Ovary (tissue), 9 donors: Measurements from ENCODE around the gene MYOM3. TPM values are rescaled to one million over a fixed set of nuclear protein-coding genes. Genes with fewer than 3 reads are reported as not detected.

Experiments used
- DNase-seq, 5 donors: peaks; one replicate each; pipeline ENCODE4 v3.0.0-alpha.2; 2019 to 2020
- H3K27ac ChIP-seq, 2 donors: fragments of 200-600 bp; one replicate each; pipeline versions ENCODE4 v1.5.1 to v1.8.0; 2019 to 2022
- H3K27me3 ChIP-seq: fragments of 200-600 bp; one replicate; pipeline ENCODE4 v1.8.0; 2022
- H3K36me3 ChIP-seq: fragments of 200-600 bp; sonication (generic); one replicate; pipeline ENCODE4 v1.5.1; 2019
- H3K4me1 ChIP-seq: one replicate; pipeline ENCODE4 v1.8.1; 2013; ENCODE audit warnings: mild to moderate bottlenecking, moderate library complexity; ENCODE audit not compliant: insufficient read depth
- H3K4me3 ChIP-seq: fragments of 200-600 bp; sonication (generic); one replicate; pipeline ENCODE4 v1.5.1; 2017
- H3K9me3 ChIP-seq, 2 donors: fragments of 200-600 bp in 1 of 2; sonication (generic) in 1 of 2; one replicate each; pipeline versions ENCODE4 v1.5.1 to v1.8.1; 2013 to 2019; ENCODE audit warnings: mild to moderate bottlenecking in 1 of 2, moderate library complexity in 1 of 2
- CTCF ChIP-seq, 3 donors: fragments of 450-650 bp in 2 of 3; fragments of 200-600 bp in 1 of 3; IDR thresholded peaks; one replicate each; pipeline versions ENCODE4 v1.5.1 to v1.8.0; 2016 to 2022; ENCODE audit warnings: antibody characterized with exemption in 3 of 3, mild to moderate bottlenecking in 1 of 3
- EP300 ChIP-seq: sonication (generic); formaldehyde crosslinking; IDR thresholded peaks from one replicate; pipeline ENCODE4 v1.6.1; 2017; ENCODE audit warnings: antibody characterized with exemption
- POLR2A ChIP-seq: fragments of 450-650 bp; IDR thresholded peaks from one replicate; pipeline ENCODE4 v1.6.1; 2017; ENCODE audit warnings: antibody characterized with exemption, mild to moderate bottlenecking, moderate library complexity
- WGBS, 3 donors: extraction: QIAGEN DNeasy Blood & Tissue Kit in 1 of 3; methylation state at CpG; one replicate each; pipeline versions ENCODE4 v1.1.5 to v1.1.7; 2013 to 2017; 5-methylcytosine and 5-hydroxymethylcytosine counted together
- intact Hi-C, 4 donors: fragments of 100-400 bp; cut with DNase I; formaldehyde crosslinking; loops; one replicate each; pipeline versions ENCODE4 v1.11.0 to v1.15.1; 2022 to 2023
- polyA plus RNA-seq, 2 donors: library from polyadenylated mRNA; stranded (reverse); fragments of 200-250 nt in 1 of 2; fragments of 350-450 nt in 1 of 2; fragmentation: Illumina TruSeq in 1 of 2; extraction: RNeasy Lipid Tissue Mini Kit (QIAGEN cat#74804) in 1 of 2; gene quantifications; one replicate each; pipeline ENCODE4 v1.2.3, GENCODE V29; 2013 to 2014
- total RNA-seq, 7 donors: library from RNA; depleted of rRNA in 2 of 7; stranded (reverse); fragments of >200 nt in 2 of 7; fragmentation: NEBNext Ultra II Directional in 3 of 7; extraction: Animal tissue kit (Norgen Biotek cat#: 25700) in 3 of 7; gene quantifications; one replicate each; pipeline versions ENCODE4 v1.1.0 to v1.2.4, GENCODE V29; 2016 to 2023
- donor health status: DM: no; HTN: no; CAD: no; lungs with moderate emphysema.
- donor health status: DM: no; HTN: no; CAD: no.
- donor health status: Bipolar disorder and iron deficiency.
- donor health status: DM: yes; HTN: yes; CAD: no.
- donor health status: DM: no; HTN: no; CAD: no.
- donor health status: DM: yes; HTN: yes; CAD: no.

The MYOM3 gene
- total and polyA plus RNA-seq, 9 donors: 0.08 to 1.2 (median 0.27) TPM

- intact Hi-C loops: no loop called here
- WGBS, 3 donors: 57 to 91% (median 87%) methylated on average over 2 of the region's 2 CpGs
Measured at GRCh38 chr1:24124980-24125379, 13.0 kb upstream of the MYOM3 start.

DNA sequence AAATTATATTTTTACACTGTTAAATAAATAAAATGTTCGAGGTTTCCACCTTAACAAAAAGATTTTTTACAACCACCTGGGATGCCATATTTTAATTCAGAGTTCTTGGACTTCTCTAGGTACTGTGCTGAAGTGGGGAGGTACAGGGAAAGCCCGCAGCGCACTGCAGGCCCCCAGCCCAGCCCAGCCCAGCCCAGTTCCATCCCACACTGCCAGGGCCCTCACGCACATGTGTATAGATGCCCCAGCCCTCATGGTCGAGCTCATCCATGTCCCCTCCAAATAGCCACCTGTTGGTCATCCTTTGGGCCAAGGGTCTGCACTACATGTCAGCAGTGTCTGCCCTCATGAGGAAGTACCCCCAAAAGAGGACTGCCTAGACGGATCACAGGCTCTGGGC, 11.7 kb upstream of the MYOM3 start:
- TF ChIP-seq CTCF (IDR thresholded peaks at IDR 0.05) (no peak), POLR2A (no peak), EP300 (no peak)
- no peaks in the 10 kb centered on the region for H3K36me3 ChIP-seq
- 79 to 93% (median 91%) methylated on average over 6 of the region's 6 CpGs for WGBS, 3 donors
- H3K27me3 ChIP-seq: no peaks in the 10 kb centered on the region
- intact Hi-C loops: no loop called here
- no peaks in the 10 kb centered on the region for H3K9me3 ChIP-seq
- no peak overlapping the region for H3K27ac ChIP-seq
- no peak for DNase-seq
- no peaks in the 10 kb centered on the region for H3K4me1 ChIP-seq
- no peak overlapping the region for H3K4me3 ChIP-seq

More at GRCh38 chr1:24124980-24125379, 13.0 kb upstream of the MYOM3 start:
- Histone ChIP-seq H3K4me3 (no peak overlapping the region), H3K4me1 (no peaks in the 10 kb centered on the region), H3K36me3 (no peaks in the 10 kb centered on the region), H3K9me3 (no peaks in the 10 kb centered on the region), H3K27me3 (no peaks in the 10 kb centered on the region), H3K27ac (no peak overlapping the region)
- TF ChIP-seq EP300: no peak
- no peak for DNase-seq

DNA sequence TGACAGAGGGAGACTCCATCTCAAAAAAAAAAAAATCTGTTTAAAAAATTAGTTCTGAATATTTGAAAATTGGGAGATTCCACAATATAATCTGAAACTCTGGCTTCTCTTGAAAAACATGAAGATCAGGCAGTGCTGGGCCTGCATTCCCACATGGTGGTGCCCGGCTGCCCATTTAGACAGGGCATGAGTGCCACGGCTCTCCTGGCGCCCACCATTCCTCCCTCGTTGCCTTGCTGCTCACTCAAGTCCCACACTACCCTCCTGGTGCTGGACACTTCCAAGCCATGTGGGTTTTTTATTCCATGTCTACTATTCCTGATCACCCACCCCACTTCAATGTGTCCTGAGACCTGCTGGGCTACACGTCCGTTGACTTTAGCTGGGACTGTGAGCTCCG, 10.8 kb upstream of the MYOM3 start:
- TF ChIP-seq POLR2A (no peak), CTCF (IDR thresholded peaks at IDR 0.05) (no peak), EP300 (no peak)
- H3K27ac ChIP-seq: no peak overlapping the region
- no peaks in the 10 kb centered on the region for H3K36me3 ChIP-seq
- H3K4me1 ChIP-seq: no peaks in the 10 kb centered on the region
- DNase-seq: no peak
- intact Hi-C loops: no loop called here
- H3K27me3 ChIP-seq: no peaks in the 10 kb centered on the region
- 90 to 94% (median 92%) methylated on average over 7 of the region's 7 CpGs for WGBS, 3 donors
- H3K9me3 ChIP-seq: no peaks in the 10 kb centered on the region
- H3K4me3 ChIP-seq: no peak overlapping the region

DNA sequence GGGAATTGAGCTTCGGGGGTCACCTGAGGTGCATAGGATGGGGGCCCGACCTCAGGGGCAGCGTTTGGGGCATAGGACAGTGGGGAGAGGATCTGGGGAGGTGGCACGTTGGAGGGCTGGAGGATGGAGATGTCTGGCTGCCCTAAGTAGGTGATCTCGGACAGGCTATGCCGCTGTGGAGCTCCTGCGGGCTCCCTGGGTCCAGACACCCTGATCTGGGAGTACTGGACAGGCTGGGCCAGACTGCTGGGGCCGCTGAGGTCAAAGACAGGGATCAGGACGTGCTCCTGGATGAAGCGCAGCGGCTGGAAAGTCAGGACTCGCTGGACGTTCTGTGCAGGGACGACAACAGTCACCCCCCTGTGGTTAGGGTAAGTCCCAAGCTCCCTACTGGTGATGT, 9.5 kb upstream of the MYOM3 start:
- H3K4me1 ChIP-seq: no peaks in the 10 kb centered on the region
- intact Hi-C loops: no loop called here
- H3K4me3 ChIP-seq: no peak overlapping the region
- H3K27ac ChIP-seq: no peak overlapping the region
- H3K36me3 ChIP-seq: no peaks in the 10 kb centered on the region
- no peaks in the 10 kb centered on the region for H3K27me3 ChIP-seq
- 87 to 90% (median 88%) methylated on average over 14 of the region's 14 CpGs for WGBS, 3 donors
- no peak for DNase-seq
- no peaks in the 10 kb centered on the region for H3K9me3 ChIP-seq
- TF ChIP-seq EP300: no peak

DNA sequence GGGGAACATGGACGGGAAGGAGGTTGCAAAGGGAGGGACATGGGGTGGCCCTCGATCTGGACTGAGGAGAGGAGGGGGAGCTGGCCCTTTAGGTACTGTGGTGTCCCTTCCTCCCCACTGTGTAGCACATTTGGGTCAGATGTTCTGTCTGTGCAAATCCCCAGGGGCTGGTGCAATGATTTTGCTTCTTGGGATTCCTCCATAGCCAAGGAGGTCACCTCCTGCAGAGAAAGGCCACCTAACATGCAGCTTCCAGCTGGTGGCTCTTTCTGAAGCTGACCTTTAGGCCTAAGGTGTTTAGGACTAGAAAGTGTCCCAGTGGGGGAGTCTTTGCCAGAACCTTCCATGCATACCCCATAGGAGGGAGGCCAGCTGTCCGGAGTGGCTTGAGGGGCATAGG, 9.0 kb upstream of the MYOM3 start:
- H3K27ac ChIP-seq: no peak overlapping the region
- no peaks in the 10 kb centered on the region for H3K27me3 ChIP-seq
- TF ChIP-seq CTCF (IDR thresholded peaks at IDR 0.05) (no peak), EP300 (no peak), POLR2A (no peak)
- no peaks in the 10 kb centered on the region for H3K9me3 ChIP-seq
- H3K4me3 ChIP-seq: no peak overlapping the region
- WGBS, 3 donors: 72 to 84% (median 81%) methylated on average over 3 of the region's 3 CpGs
- no peaks in the 10 kb centered on the region for H3K4me1 ChIP-seq
- DNase-seq: no peak
- intact Hi-C loops: no loop called here
- no peaks in the 10 kb centered on the region for H3K36me3 ChIP-seq
